Activated T-helper 17 cell treated with anti-CD3 and anti-CD28 coated beads, Interleukin-2, amount 50 U/mL, for 72 hours (primary cell): Measurements from ENCODE around the gene BBS9. TPM values are rescaled to one million over a fixed set of nuclear protein-coding genes. Genes with fewer than 3 reads are reported as not detected.

Experiments
- ATAC-seq: fragments of 150-1000 bp; cut with Tn5 transposase; replicated peaks from 2 replicates; pipeline ENCODE4 v1.10.0; 2021; ENCODE audit warnings: mild to moderate bottlenecking, moderate library complexity
- H3K27ac Mint-ChIP-seq: one replicate; pipeline ENCODE4 v1.8.0; 2022; ENCODE audit warnings: mixed read lengths
- H3K27me3 Mint-ChIP-seq: one replicate; pipeline ENCODE4 v1.8.0; 2022; ENCODE audit warnings: mixed read lengths
- H3K36me3 Mint-ChIP-seq: one replicate; pipeline ENCODE4 v1.8.0; 2022; ENCODE audit warnings: low read depth, mild to moderate bottlenecking, mixed read lengths
- H3K4me1 Mint-ChIP-seq: one replicate; pipeline ENCODE4 v1.8.0; 2022; ENCODE audit warnings: mixed read lengths
- H3K4me3 Mint-ChIP-seq: one replicate; pipeline ENCODE4 v1.8.0; 2022; ENCODE audit warnings: mild to moderate bottlenecking, mixed read lengths
- H3K9me3 Mint-ChIP-seq: one replicate; pipeline ENCODE4 v1.8.0; 2022; ENCODE audit warnings: mixed read lengths
- total RNA-seq, 2 donors: library from RNA; stranded (reverse); gene quantifications; one replicate each; pipeline ENCODE4 v1.2.3, GENCODE V29; 2022

Gene BBS9
- total RNA-seq, 2 donors from 2014 or later, result 11.3 to 14.4 TPM

DNA sequence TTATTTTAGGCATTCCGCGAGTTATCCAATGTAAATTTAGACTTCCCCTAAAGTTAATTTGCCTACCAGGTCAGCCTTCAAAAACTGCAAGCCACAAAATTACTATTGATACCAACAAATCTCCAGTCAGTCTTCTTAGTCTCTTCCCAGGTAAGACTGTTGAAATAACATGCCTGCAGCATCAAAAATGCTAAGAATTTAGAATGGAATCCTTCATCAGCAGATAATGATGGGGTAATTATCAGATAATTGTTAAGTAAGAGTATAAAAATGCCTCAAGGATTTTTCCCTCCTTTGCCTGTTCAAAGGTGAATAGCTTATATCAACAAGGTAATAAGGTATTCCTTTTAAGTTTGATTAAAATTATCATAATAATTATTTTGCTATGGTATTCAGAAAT is 228.5 kb downstream of the BBS9 start:
- H3K27ac Mint-ChIP-seq, result no peak overlapping the region
- H3K4me3 Mint-ChIP-seq, result no peak overlapping the region
- no peaks in the 10 kb centered on the region for H3K27me3 Mint-ChIP-seq
- no peaks in the 10 kb centered on the region for H3K36me3 Mint-ChIP-seq
- ATAC-seq, result no peak
- no peaks in the 10 kb centered on the region for H3K9me3 Mint-ChIP-seq
- H3K4me1 Mint-ChIP-seq, result no peaks in the 10 kb centered on the region

- Mint-ChIP-seq H3K4me3 (no peak overlapping the region), H3K27me3 (no peaks in the 10 kb centered on the region), H3K36me3 (peaks cover 47% of the 10 kb centered on the region), H3K27ac (no peak overlapping the region), H3K4me1 (no peaks in the 10 kb centered on the region), H3K9me3 (no peaks in the 10 kb centered on the region)
- ATAC-seq, result no peak
These were observed 240.5 kb downstream of the BBS9 start for GRCh38 chr7:33369888-33370287.

GRCh38 chr7:33373195-33373594 is 243.8 kb downstream of the BBS9 start:
- Mint-ChIP-seq H3K36me3 (peaks cover 35% of the 10 kb centered on the region), H3K27ac (no peak overlapping the region), H3K27me3 (no peaks in the 10 kb centered on the region), H3K9me3 (no peaks in the 10 kb centered on the region), H3K4me3 (no peak overlapping the region), H3K4me1 (no peaks in the 10 kb centered on the region)
- no peak for ATAC-seq

GRCh38 chr7:33379891-33380525 is 250.6 kb downstream of the BBS9 start:
- ATAC-seq, result no peak
- Mint-ChIP-seq H3K9me3 (no peaks in the 10 kb centered on the region), H3K27ac (no peak overlapping the region), H3K36me3 (peaks cover 10% of the 10 kb centered on the region), H3K4me1 (no peaks in the 10 kb centered on the region), H3K27me3 (no peaks in the 10 kb centered on the region), H3K4me3 (no peak overlapping the region)

GRCh38 chr7:33388332-33388731 is 259.0 kb downstream of the BBS9 start:
- H3K4me1 Mint-ChIP-seq, result peaks cover 1% of the 10 kb centered on the region
- H3K36me3 Mint-ChIP-seq, result peaks cover 40% of the 10 kb centered on the region
- no peaks in the 10 kb centered on the region for H3K27me3 Mint-ChIP-seq
- H3K9me3 Mint-ChIP-seq, result no peaks in the 10 kb centered on the region
- no peak overlapping the region for H3K27ac Mint-ChIP-seq
- no peak for ATAC-seq
- no peak overlapping the region for H3K4me3 Mint-ChIP-seq

- no peaks in the 10 kb centered on the region for H3K9me3 Mint-ChIP-seq
- no peak overlapping the region for H3K27ac Mint-ChIP-seq
- no peak overlapping the region for H3K4me3 Mint-ChIP-seq
- H3K36me3 Mint-ChIP-seq, result peaks cover 36% of the 10 kb centered on the region
- H3K27me3 Mint-ChIP-seq, result no peaks in the 10 kb centered on the region
- ATAC-seq, result no peak
- H3K4me1 Mint-ChIP-seq, result peaks cover 7% of the 10 kb centered on the region
These were observed 262.8 kb downstream of the BBS9 start for GRCh38 chr7:33392148-33392547.

DNA sequence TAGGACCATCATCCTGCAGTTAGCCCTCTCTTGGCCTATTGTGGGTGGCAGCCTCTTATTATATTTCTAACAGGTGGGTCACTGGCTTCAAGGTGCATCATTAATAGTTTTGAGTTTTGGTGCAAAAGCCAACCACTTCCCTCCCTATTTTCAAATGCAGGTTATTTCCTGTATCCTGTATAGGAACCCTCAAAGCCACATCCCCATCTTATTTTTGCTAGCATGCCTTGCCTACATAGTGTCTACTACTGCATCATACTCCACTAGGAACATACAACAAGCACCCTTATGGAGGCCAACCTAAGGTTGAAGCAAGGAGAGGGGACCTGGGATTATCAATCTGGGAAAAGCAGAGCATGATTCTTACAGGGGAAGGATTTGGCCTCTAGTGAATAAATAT is 264.4 kb downstream of the BBS9 start:
- Mint-ChIP-seq H3K27ac (no peak overlapping the region), H3K36me3 (peaks cover 22% of the 10 kb centered on the region), H3K4me3 (no peak overlapping the region), H3K27me3 (no peaks in the 10 kb centered on the region), H3K4me1 (peaks cover 7% of the 10 kb centered on the region), H3K9me3 (no peaks in the 10 kb centered on the region)
- no peak for ATAC-seq

GRCh38 chr7:33395340-33395739 is 266.0 kb downstream of the BBS9 start:
- H3K9me3 Mint-ChIP-seq, result no peaks in the 10 kb centered on the region
- ATAC-seq, result no peak
- no peak overlapping the region for H3K4me3 Mint-ChIP-seq
- peaks cover 7% of the 10 kb centered on the region for H3K4me1 Mint-ChIP-seq
- H3K36me3 Mint-ChIP-seq, result peaks cover 7% of the 10 kb centered on the region
- no peaks in the 10 kb centered on the region for H3K27me3 Mint-ChIP-seq
- no peak overlapping the region for H3K27ac Mint-ChIP-seq

DNA sequence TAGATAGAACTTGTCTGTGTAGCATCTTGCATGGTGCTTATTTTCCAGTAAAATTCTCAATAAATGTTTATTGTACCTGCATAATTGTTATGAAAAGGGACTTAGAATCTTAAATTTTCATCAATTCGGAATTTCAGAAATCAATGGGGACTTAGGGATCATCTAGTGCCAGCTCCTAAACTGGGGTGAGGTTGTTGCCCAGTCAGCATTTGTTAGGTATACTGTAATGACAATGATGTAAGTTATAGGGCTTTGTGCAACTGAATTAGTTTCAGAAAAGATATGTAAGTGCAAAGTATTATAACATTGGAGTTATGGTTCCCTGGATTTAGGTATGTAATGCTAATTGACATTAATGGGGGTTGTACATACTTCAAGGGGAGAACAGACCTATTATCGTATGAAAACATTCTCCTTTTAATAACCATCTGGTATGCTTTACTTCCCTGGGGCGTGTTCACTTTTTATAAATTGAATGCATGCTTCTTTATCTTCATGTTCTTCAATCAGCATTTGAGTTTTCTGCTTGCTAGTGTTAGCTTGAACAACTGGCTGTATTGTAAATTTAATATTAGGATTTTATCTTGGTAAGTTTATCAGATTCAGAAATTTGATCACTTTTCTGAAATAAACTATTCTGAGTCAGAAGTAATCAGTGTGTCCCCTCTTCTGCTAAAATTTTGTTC is 270.3 kb downstream of the BBS9 start:
- Mint-ChIP-seq H3K27ac (no peak overlapping the region), H3K9me3 (peaks cover 7% of the 10 kb centered on the region), H3K36me3 (peaks cover 6% of the 10 kb centered on the region), H3K27me3 (no peaks in the 10 kb centered on the region), H3K4me1 (no peaks in the 10 kb centered on the region), H3K4me3 (no peak overlapping the region)
- ATAC-seq, result no peak

DNA sequence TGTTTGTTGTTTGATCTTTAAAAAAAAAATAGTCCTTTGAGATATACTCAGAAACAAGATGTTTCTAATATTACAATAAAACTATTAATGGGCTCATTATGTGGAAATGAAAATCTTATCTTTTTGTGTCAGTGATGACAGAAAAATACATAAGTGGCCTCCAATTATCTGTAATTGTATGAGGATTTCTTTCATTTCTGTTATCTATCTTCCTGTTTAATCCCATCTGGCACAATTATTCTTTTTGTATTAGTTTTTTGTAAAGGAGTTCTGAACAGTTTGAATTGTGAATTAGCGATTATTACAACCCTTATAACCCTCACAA is 270.8 kb downstream of the BBS9 start:
- ATAC-seq, result no peak
- no peak overlapping the region for H3K27ac Mint-ChIP-seq
- H3K36me3 Mint-ChIP-seq, result peaks cover 6% of the 10 kb centered on the region
- peaks cover 7% of the 10 kb centered on the region for H3K9me3 Mint-ChIP-seq
- no peaks in the 10 kb centered on the region for H3K4me1 Mint-ChIP-seq
- H3K4me3 Mint-ChIP-seq, result no peak overlapping the region
- no peaks in the 10 kb centered on the region for H3K27me3 Mint-ChIP-seq

- peaks cover 10% of the 10 kb centered on the region for H3K36me3 Mint-ChIP-seq
- H3K4me1 Mint-ChIP-seq, result no peaks in the 10 kb centered on the region
- no peaks in the 10 kb centered on the region for H3K9me3 Mint-ChIP-seq
- ATAC-seq, result no peak
- no peak overlapping the region for H3K27ac Mint-ChIP-seq
- no peaks in the 10 kb centered on the region for H3K27me3 Mint-ChIP-seq
- H3K4me3 Mint-ChIP-seq, result no peak overlapping the region
These were observed 280.9 kb downstream of the BBS9 start for GRCh38 chr7:33410266-33410665.

DNA sequence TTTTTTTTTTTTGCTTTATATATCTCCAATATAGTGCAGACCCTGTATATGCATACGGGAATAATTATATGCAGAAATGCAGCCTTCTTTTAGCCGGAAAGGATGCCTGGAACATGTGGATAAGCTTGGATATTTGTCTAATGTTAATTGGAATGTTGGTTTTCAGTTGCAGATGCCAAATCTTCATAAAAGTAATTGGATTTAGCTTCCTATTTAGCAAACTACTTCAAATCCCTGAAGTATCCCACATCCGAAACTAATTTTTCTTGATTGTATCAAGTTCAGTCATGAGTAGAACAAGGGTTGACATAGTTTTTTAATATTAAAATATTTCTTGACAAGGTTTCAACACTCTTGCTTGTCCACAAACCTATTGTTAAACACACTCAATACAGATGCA is 281.7 kb downstream of the BBS9 start:
- H3K36me3 Mint-ChIP-seq, result peaks cover 10% of the 10 kb centered on the region
- H3K27ac Mint-ChIP-seq, result no peak overlapping the region
- H3K4me3 Mint-ChIP-seq, result no peak overlapping the region
- H3K9me3 Mint-ChIP-seq, result no peaks in the 10 kb centered on the region
- no peaks in the 10 kb centered on the region for H3K4me1 Mint-ChIP-seq
- no peak for ATAC-seq
- H3K27me3 Mint-ChIP-seq, result no peaks in the 10 kb centered on the region

DNA sequence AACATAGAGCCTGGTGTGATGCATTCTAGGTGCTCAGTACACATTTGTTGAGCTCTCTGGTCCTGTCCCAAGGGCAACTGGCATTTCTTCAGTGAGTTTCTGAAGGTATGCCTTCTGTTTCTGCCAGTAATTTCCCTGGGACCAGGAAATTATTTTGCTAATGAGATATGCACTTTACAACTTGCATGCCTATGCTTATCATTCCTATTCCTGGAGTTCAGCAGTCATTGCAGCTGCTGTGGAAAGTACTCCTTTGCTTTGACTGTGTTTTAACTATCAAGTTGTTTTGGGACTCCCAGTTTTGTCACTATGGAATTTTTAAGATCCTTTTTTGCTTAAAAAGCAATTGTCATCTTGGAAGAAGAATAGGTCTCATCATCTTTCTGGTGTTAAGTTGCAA is 283.0 kb downstream of the BBS9 start:
- Mint-ChIP-seq H3K9me3 (no peaks in the 10 kb centered on the region), H3K4me3 (no peak overlapping the region), H3K36me3 (peaks cover 3% of the 10 kb centered on the region), H3K27ac (no peak overlapping the region), H3K27me3 (no peaks in the 10 kb centered on the region), H3K4me1 (no peaks in the 10 kb centered on the region)
- no peak for ATAC-seq

DNA sequence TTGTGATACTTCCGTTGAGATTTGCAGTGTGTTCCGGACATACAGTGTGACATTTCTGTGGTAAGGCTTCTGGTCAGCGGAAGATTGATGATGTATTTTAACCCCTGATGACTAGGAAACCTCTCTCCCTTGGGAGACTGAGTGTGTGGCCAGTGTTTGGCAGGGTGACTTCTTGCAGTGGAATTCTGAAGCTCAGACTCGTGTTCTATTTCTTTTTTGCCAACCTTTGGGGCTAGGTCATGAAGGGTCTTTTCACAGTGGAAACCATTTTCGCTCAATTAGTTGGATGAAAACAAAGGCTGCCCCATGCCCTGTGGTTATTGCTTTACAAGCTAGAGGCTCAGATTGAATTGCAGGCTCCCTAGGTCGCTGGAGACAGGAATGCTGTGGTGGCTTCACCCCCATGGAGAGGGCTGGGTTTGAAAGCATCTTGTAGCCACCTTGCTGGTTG is 288.9 kb downstream of the BBS9 start:
- H3K36me3 Mint-ChIP-seq, result no peaks in the 10 kb centered on the region
- H3K27ac Mint-ChIP-seq, result no peak overlapping the region
- H3K4me1 Mint-ChIP-seq, result no peaks in the 10 kb centered on the region
- H3K9me3 Mint-ChIP-seq, result no peaks in the 10 kb centered on the region
- no peak overlapping the region for H3K4me3 Mint-ChIP-seq
- ATAC-seq, result no peak
- no peaks in the 10 kb centered on the region for H3K27me3 Mint-ChIP-seq

- H3K36me3 Mint-ChIP-seq, result no peaks in the 10 kb centered on the region
- ATAC-seq, result no peak
- H3K9me3 Mint-ChIP-seq, result no peaks in the 10 kb centered on the region
- no peak overlapping the region for H3K27ac Mint-ChIP-seq
- H3K4me1 Mint-ChIP-seq, result no peaks in the 10 kb centered on the region
- no peaks in the 10 kb centered on the region for H3K27me3 Mint-ChIP-seq
- no peak overlapping the region for H3K4me3 Mint-ChIP-seq
These were observed 291.1 kb downstream of the BBS9 start for GRCh38 chr7:33420311-33420940.
